ENCODE data around the gene RHOD. TPM values are rescaled to one million over a fixed set of nuclear protein-coding genes. Genes with fewer than 3 reads are reported as not detected.
A peak's percentile ranks its signal among the peaks of the same experiment; 100 is the strongest.

RHOD gene
- total and polyA plus RNA-seq, 2 experiments from 2014 or later, result 43.3 to 77.6 TPM

- Histone ChIP-seq H4K20me1 (ENCODE audit: insufficient read depth, poor library complexity, severe bottlenecking) (no peaks in the 10 kb centered on the region), H3K9me2 (replicated peaks; ENCODE audit: insufficient read depth) (no peaks in the 10 kb centered on the region), H3K4me3 (no peak overlapping the region), H2AFZ (no peak overlapping the region), H3K9me3 (ENCODE audit: low read depth) (no peaks in the 10 kb centered on the region), H3K27ac (peak overlapping the region; percentile 95), H3K27me3 (no peaks in the 10 kb centered on the region), H3K4me1 (ENCODE audit: insufficient read depth) (peaks cover 31% of the 10 kb centered on the region), H3K4me2 (peak overlapping the region; percentile 95), H3K79me2 (peaks cover 21% of the 10 kb centered on the region), H3K36me3 (replicated peaks; ENCODE audit: insufficient read depth, low read depth) (no peaks in the 10 kb centered on the region)
- DNase-seq (ENCODE audit: low spot score), result peak; percentile 95
- TF ChIP-seq EZH2 (IDR thresholded peaks at IDR 0.05; ENCODE audit: borderline replicate concordance) (no peak), EZH2phosphoT487 (IDR thresholded peaks at IDR 0.05; ENCODE audit: low read depth, severe bottlenecking, unreplicated experiment) (no peak)
- TF ChIP-seq, protein P1, sequence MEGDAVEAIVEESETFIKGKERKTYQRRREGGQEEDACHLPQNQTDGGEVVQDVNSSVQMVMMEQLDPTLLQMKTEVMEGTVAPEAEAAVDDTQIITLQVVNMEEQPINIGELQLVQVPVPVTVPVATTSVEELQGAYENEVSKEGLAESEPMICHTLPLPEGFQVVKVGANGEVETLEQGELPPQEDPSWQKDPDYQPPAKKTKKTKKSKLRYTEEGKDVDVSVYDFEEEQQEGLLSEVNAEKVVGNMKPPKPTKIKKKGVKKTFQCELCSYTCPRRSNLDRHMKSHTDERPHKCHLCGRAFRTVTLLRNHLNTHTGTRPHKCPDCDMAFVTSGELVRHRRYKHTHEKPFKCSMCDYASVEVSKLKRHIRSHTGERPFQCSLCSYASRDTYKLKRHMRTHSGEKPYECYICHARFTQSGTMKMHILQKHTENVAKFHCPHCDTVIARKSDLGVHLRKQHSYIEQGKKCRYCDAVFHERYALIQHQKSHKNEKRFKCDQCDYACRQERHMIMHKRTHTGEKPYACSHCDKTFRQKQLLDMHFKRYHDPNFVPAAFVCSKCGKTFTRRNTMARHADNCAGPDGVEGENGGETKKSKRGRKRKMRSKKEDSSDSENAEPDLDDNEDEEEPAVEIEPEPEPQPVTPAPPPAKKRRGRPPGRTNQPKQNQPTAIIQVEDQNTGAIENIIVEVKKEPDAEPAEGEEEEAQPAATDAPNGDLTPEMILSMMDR (IDR thresholded peaks at IDR 0.05; ENCODE audit: poor library complexity), result no peak
- 61% methylated on average over 9 of the region's 10 CpGs for WGBS (ENCODE audit: low lambda C conversion rate, missing lambda C conversion rate)
Measured at GRCh38 chr11:67054836-67055523, 1.7 kb upstream of the RHOD start.

DNA sequence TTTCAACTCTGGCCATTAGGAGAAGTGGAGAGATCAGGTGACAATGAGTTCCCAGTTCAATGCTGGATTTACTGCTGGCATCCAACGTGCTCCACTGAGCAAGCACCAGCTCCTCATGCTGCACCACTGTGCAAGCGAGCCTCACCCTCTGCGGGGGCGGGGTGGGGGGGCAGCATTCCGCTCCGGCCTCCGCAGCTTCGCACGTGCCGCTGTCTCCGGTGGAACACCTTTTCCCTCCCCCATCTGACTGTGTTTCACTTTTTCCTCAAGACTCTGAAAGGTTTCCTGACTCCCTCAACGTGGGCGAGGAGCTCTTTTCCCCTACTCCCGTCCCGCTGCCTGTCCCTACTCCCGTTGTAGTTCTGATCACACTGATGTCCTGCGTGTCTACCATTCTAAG lies 835 bp upstream of the RHOD start:
- H3K9me2 ChIP-seq (replicated peaks; ENCODE audit: insufficient read depth), result no peaks in the 10 kb centered on the region
- H3K79me2 ChIP-seq, result peaks cover 21% of the 10 kb centered on the region
- H3K4me1 ChIP-seq (ENCODE audit: insufficient read depth), result peaks cover 31% of the 10 kb centered on the region
- DNase-seq (ENCODE audit: low spot score), result peak; percentile 86
- no peaks in the 10 kb centered on the region for H4K20me1 ChIP-seq (ENCODE audit: insufficient read depth, poor library complexity, severe bottlenecking)
- H3K4me2 ChIP-seq, result peak overlapping the region; percentile 95
- H3K27me3 ChIP-seq, result no peaks in the 10 kb centered on the region
- no peak overlapping the region for H2AFZ ChIP-seq
- no peaks in the 10 kb centered on the region for H3K36me3 ChIP-seq (replicated peaks; ENCODE audit: insufficient read depth, low read depth)
- peak overlapping the region; percentile 96 for H3K4me3 ChIP-seq
- WGBS (ENCODE audit: low lambda C conversion rate, missing lambda C conversion rate), result 42% methylated on average over 17 of the region's 17 CpGs
- H3K9me3 ChIP-seq (ENCODE audit: low read depth), result no peaks in the 10 kb centered on the region
- peak overlapping the region; percentile 95 for H3K27ac ChIP-seq
- TF ChIP-seq EZH2phosphoT487 (IDR thresholded peaks at IDR 0.05; ENCODE audit: low read depth, severe bottlenecking, unreplicated experiment), result no peak
- no peak for TF ChIP-seq EZH2 (IDR thresholded peaks at IDR 0.05; ENCODE audit: borderline replicate concordance)
- TF ChIP-seq, protein P1 (IDR thresholded peaks at IDR 0.05; ENCODE audit: poor library complexity), result no peak

DNA sequence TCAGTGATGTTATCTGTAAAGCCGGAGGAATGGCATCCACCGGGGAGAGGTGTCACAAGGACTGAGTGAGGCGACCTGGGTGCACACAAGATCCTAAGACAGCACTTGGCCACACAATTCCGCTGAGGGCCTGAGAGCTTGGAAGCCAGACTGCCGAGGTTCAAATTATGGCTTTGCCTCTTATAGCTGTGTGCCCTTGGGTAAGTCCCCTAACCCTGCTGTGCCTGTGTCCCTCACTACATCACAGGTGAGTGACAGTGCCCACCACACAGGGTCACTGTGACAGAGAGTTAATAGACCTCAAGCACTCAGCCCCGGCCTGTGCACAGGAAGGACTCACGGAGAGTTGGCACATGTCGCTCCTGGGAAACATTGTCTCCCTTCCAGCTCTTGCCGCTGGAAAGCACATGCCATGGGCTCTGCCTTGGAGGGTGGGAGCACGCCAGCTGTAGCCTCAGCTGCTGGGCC lies 592 bp downstream of the RHOD start:
- Histone ChIP-seq H3K4me1 (ENCODE audit: insufficient read depth) (peaks cover 31% of the 10 kb centered on the region), H3K9me2 (replicated peaks; ENCODE audit: insufficient read depth) (no peaks in the 10 kb centered on the region), H3K79me2 (peaks cover 21% of the 10 kb centered on the region), H3K9me3 (ENCODE audit: low read depth) (no peaks in the 10 kb centered on the region), H4K20me1 (ENCODE audit: insufficient read depth, poor library complexity, severe bottlenecking) (no peaks in the 10 kb centered on the region), H3K4me2 (peak overlapping the region; percentile 95), H3K27ac (peak overlapping the region; percentile 95), H2AFZ (peak overlapping the region; percentile 72), H3K4me3 (peak overlapping the region; percentile 96), H3K36me3 (replicated peaks; ENCODE audit: insufficient read depth, low read depth) (no peaks in the 10 kb centered on the region), H3K27me3 (no peaks in the 10 kb centered on the region)
- TF ChIP-seq EZH2 (IDR thresholded peaks at IDR 0.05; ENCODE audit: borderline replicate concordance) (no peak), EZH2phosphoT487 (IDR thresholded peaks at IDR 0.05; ENCODE audit: low read depth, severe bottlenecking, unreplicated experiment) (no peak)
- TF ChIP-seq, protein P1 (IDR thresholded peaks at IDR 0.05; ENCODE audit: poor library complexity), result no peak
- DNase-seq (ENCODE audit: low spot score), result no peak
- WGBS (ENCODE audit: low lambda C conversion rate, missing lambda C conversion rate), result 59% methylated on average over 10 of the region's 10 CpGs

All from hepatocyte (in vitro differentiated cells).